Testis (tissue), 2 donors: ENCODE measurements around the gene GPR176.

Source experiments
- CTCF ChIP-seq, 3 experiments: fragments of 450-650 bp in 2 of 3; fragments of 200-600 bp in 1 of 3; sonication (generic) in 1 of 3; IDR thresholded peaks; one replicate each; pipeline ENCODE4 v1.5.1; 2016 to 2019; ENCODE audit warnings: antibody characterized with exemption in 3 of 3, mild to moderate bottlenecking in 2 of 3, moderate library complexity in 1 of 3
- POLR2A ChIP-seq: fragments of 450-650 bp; IDR thresholded peaks from one replicate; pipeline ENCODE4 v1.6.1; 2017; ENCODE audit warnings: antibody characterized with exemption, mild to moderate bottlenecking, moderate library complexity

GRCh38 chr15:39777496-39777895 lies 142.6 kb downstream of the GPR176 start:
- no peak for TF ChIP-seq POLR2A
- TF ChIP-seq CTCF (IDR thresholded peaks at IDR 0.05) = no peak
